Sigmoid colon (tissue), 7 donors: ENCODE measurements around the gene PACRG. TPM values are rescaled to one million over a fixed set of nuclear protein-coding genes. Genes with fewer than 3 reads are reported as not detected.

Experiments
- DNase-seq: peaks from one replicate; pipeline ENCODE4 v3.0.0-alpha.2; 2019
- H3K27ac ChIP-seq, 4 donors: fragments of 200-600 bp; sonication (generic); one replicate each; pipeline ENCODE4 v1.5.1; 2016 to 2019; ENCODE audit warnings: mild to moderate bottlenecking in 1 of 4
- H3K27me3 ChIP-seq, 3 donors: fragments of 200-600 bp; sonication (generic); one replicate each; pipeline ENCODE4 v1.5.1; 2019; ENCODE audit warnings: mild to moderate bottlenecking in 1 of 3
- H3K36me3 ChIP-seq, 4 donors: fragments of 200-600 bp; sonication (generic); one replicate each; pipeline ENCODE4 v1.5.1; 2016 to 2019
- H3K4me1 ChIP-seq, 4 donors: fragments of 200-600 bp; sonication (generic); one replicate each; pipeline ENCODE4 v1.5.1; 2017 to 2019
- H3K4me3 ChIP-seq, 4 donors: fragments of 200-600 bp; sonication (generic); one replicate each; pipeline ENCODE4 v1.5.1; 2017 to 2019; ENCODE audit warnings: mild to moderate bottlenecking in 2 of 4, moderate library complexity in 1 of 4
- H3K9me3 ChIP-seq, 4 donors: fragments of 200-600 bp in 3 of 4; sonication (generic) in 3 of 4; one replicate each; pipeline versions ENCODE4 v1.5.1 to v1.6.1; 2013 to 2019
- EP300 ChIP-seq, 4 donors: sonication (generic); formaldehyde crosslinking; IDR thresholded peaks; one replicate each; pipeline ENCODE4 v1.6.1; 2017; ENCODE audit warnings: antibody characterized with exemption in 4 of 4
- POLR2A ChIP-seq, 2 donors: fragments of 450-650 bp; IDR thresholded peaks; one replicate each; pipeline ENCODE4 v1.6.1; 2016; ENCODE audit warnings: antibody characterized with exemption in 2 of 2, mild to moderate bottlenecking in 2 of 2, moderate library complexity in 2 of 2
- POLR2AphosphoS5 ChIP-seq, 4 donors: sonication (generic); formaldehyde crosslinking; IDR thresholded peaks; one replicate each; pipeline ENCODE4 v1.6.1; 2017; ENCODE audit warnings: antibody characterized with exemption in 4 of 4
- WGBS, 2 donors: extraction: QIAGEN DNeasy Blood & Tissue Kit; methylation state at CpG; one replicate each; pipeline ENCODE4 v1.1.7; 2013; 5-methylcytosine and 5-hydroxymethylcytosine counted together
- intact Hi-C: fragments of 100-400 bp; cut with DNase I; formaldehyde crosslinking; loops from one replicate; pipeline ENCODE4 v1.15.1; 2023
- polyA plus RNA-seq, 3 donors: library from polyadenylated mRNA; stranded (reverse); fragments of 200-250 nt; gene quantifications; one replicate each; pipeline ENCODE4 v1.2.3, GENCODE V29; 2013
- total RNA-seq, 4 donors: library from RNA; depleted of rRNA; stranded (reverse); fragments of >200 nt; gene quantifications; one replicate each; pipeline ENCODE4 v1.1.0, GENCODE V29; 2016
- TF ChIP-seq, protein P1 (sequence below), 4 experiments: fragments of 450-650 bp in 3 of 4; fragments of 200-600 bp in 1 of 4; IDR thresholded peaks; one replicate each; pipeline ENCODE4 v1.5.1; 2016 to 2019; ENCODE audit warnings: antibody characterized with exemption in 4 of 4, mild to moderate bottlenecking in 3 of 4, moderate library complexity in 2 of 4
- donor health status: healthy with polysubstance abuse.
- donor health status: Bipolar disorder and iron deficiency.
- donor health status: healthy.

The PACRG gene
- total and polyA plus RNA-seq, 7 donors, result 0.12 to 6.9 (median 0.95) TPM; not detected in 2

DNA sequence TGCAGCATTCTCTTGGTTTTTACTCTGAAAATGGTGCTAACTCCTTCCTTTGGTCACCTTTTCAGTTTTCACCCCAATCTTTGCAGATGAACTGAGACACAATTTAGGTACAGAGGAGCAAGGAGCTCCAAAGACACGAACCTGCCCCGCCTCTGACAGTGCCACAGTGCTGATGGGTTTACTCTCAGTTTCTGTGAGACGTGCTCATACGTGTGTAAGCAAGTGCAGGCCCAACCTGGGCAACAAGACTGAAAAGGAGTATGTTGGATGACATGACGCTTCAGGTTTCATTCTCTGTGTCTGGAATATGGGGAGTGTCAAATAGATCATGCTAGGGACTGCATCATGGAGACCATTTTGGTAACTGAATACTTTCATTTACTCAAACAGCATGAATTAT is 352.5 kb downstream of the PACRG start:
- H3K27ac ChIP-seq, result no peak overlapping the region
- DNase-seq, result no peak
- intact Hi-C loops, result no loop called here
- H3K4me3 ChIP-seq, result no peak overlapping the region
- H3K36me3 ChIP-seq, result no peaks in the 10 kb centered on the region
- no peak for TF ChIP-seq POLR2A (IDR thresholded peaks at IDR 0.05)
- TF ChIP-seq, protein P1, sequence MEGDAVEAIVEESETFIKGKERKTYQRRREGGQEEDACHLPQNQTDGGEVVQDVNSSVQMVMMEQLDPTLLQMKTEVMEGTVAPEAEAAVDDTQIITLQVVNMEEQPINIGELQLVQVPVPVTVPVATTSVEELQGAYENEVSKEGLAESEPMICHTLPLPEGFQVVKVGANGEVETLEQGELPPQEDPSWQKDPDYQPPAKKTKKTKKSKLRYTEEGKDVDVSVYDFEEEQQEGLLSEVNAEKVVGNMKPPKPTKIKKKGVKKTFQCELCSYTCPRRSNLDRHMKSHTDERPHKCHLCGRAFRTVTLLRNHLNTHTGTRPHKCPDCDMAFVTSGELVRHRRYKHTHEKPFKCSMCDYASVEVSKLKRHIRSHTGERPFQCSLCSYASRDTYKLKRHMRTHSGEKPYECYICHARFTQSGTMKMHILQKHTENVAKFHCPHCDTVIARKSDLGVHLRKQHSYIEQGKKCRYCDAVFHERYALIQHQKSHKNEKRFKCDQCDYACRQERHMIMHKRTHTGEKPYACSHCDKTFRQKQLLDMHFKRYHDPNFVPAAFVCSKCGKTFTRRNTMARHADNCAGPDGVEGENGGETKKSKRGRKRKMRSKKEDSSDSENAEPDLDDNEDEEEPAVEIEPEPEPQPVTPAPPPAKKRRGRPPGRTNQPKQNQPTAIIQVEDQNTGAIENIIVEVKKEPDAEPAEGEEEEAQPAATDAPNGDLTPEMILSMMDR (IDR thresholded peaks at IDR 0.05), result no peak
- TF ChIP-seq EP300 (IDR thresholded peaks at IDR 0.05), result no peak
- no peak for TF ChIP-seq POLR2AphosphoS5 (IDR thresholded peaks at IDR 0.05)
- 77 to 89% methylated on average over 5 of the region's 5 CpGs for WGBS, 2 donors
- H3K9me3 ChIP-seq, result no peaks in the 10 kb centered on the region
- H3K4me1 ChIP-seq, result no peaks in the 10 kb centered on the region
- H3K27me3 ChIP-seq, result no peaks in the 10 kb centered on the region

DNA sequence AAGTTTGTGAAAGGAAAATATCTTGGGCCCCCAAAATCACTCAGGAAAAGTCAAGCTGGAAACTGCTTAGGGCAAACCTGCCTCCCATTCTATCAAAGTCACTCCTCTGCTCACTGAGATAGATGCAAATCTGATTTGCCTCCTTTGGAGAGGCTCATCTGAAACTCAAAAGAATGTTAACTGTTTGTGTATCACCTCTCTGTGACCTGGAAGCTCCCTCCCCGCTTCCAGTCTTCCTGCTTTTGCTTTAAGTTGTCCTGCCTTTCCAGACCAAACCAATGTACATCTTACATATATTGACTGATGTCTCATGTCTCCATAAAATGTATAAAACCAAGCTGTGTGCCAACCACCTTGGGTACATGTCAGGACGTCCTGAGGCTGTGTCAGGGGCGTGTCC is 355.4 kb downstream of the PACRG start:
- DNase-seq, result no peak
- Histone ChIP-seq H3K4me1 (no peaks in the 10 kb centered on the region), H3K27ac (no peak overlapping the region), H3K27me3 (no peaks in the 10 kb centered on the region), H3K4me3 (no peak overlapping the region), H3K36me3 (no peaks in the 10 kb centered on the region), H3K9me3 (no peaks in the 10 kb centered on the region)
- 25 to 55% methylated on average over 3 of the region's 3 CpGs for WGBS, 2 donors
- TF ChIP-seq, protein P1 (IDR thresholded peaks at IDR 0.05), result no peak
- TF ChIP-seq POLR2A (IDR thresholded peaks at IDR 0.05) (no peak), POLR2AphosphoS5 (IDR thresholded peaks at IDR 0.05) (no peak), EP300 (IDR thresholded peaks at IDR 0.05) (no peak)
- intact Hi-C loops, result no loop called here

DNA sequence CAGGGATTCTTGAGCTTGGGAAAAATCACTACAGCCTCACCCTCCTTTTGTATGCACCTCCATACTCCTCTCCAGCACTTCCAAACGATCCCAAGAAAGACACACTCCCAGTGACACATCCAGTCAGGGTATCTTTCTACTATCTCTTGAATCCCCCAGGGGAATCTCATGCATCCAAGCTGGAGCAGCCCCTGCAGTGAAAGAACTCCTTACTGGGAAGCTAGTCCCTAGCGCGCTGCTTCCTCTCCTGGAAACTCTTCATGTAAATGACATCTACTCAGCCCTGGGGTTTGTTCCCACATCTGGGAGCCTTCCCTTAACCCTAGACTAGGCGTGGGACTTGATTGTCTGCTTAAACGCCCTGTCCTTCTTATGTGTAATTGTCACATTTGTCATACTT is 357.7 kb downstream of the PACRG start:
- no peak overlapping the region for H3K4me3 ChIP-seq
- H3K4me1 ChIP-seq, result no peaks in the 10 kb centered on the region
- no peaks in the 10 kb centered on the region for H3K36me3 ChIP-seq
- no peaks in the 10 kb centered on the region for H3K27me3 ChIP-seq
- H3K9me3 ChIP-seq, result no peaks in the 10 kb centered on the region
- DNase-seq, result no peak
- intact Hi-C loops, result no loop called here
- WGBS, 2 donors, result 73% methylated on average over 5 of the region's 5 CpGs
- TF ChIP-seq POLR2AphosphoS5 (IDR thresholded peaks at IDR 0.05) (no peak), POLR2A (IDR thresholded peaks at IDR 0.05) (no peak), EP300 (IDR thresholded peaks at IDR 0.05) (no peak)
- TF ChIP-seq, protein P1 (IDR thresholded peaks at IDR 0.05), result no peak
- no peak overlapping the region for H3K27ac ChIP-seq

DNA sequence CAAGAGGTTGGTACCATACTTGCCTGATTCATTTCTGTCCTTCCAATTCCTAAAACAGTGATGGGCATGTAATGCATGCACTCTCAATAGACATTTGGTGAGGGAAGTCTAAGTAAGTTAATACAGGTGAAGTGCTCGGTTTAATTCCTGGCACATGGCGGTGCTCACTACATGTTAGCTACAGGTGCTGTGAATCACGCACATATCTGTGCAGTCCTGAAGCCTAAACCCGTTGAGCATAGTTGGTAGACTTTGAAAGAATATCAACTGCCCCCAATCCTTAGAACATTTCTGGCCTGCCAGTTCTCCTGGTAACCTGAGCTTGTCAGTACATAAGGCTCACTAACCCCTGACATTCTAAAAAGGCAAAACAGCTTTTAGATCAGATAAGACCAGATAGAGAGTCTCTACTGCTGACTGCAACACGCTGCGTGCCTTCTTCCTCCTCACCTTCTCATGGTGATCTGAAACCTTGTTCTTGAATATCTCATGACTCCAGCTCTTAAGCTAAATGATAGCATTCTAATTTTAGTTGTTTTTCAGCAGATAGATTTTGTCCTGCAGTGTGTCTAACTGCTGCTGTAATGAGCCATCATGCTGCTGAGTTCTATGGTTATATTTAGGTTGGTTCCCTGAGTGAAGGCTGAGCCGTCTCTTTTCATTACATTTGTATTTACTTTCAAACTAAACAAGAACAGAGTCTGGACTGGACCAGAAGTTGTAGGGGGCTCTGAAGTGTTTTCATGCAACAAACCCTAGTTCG is 358.3 kb downstream of the PACRG start:
- Histone ChIP-seq H3K36me3 (no peaks in the 10 kb centered on the region), H3K4me1 (no peaks in the 10 kb centered on the region), H3K9me3 (no peaks in the 10 kb centered on the region), H3K27me3 (no peaks in the 10 kb centered on the region), H3K4me3 (no peak overlapping the region), H3K27ac (no peak overlapping the region)
- intact Hi-C loops, result no loop called here
- no peak for DNase-seq
- 74 to 85% methylated on average over 8 of the region's 8 CpGs for WGBS, 2 donors
- TF ChIP-seq POLR2AphosphoS5 (IDR thresholded peaks at IDR 0.05), result no peak

DNA sequence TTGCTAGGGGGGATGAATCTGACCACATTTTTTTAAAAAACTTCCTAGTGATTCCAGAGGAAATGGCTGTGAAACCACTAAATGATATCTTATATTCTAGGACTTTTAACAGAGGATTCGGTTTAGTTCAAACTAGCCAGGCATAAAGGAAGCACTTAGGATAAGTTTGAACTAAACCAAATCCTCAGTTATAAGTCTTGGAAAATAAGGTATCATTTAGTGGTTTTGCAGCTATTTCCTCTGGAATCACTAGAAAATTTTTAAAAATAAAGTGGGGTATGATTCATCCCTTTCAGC is 358.8 kb downstream of the PACRG start:
- no peak for DNase-seq
- Histone ChIP-seq H3K27ac (no peak overlapping the region), H3K9me3 (no peaks in the 10 kb centered on the region), H3K36me3 (no peaks in the 10 kb centered on the region), H3K27me3 (no peaks in the 10 kb centered on the region), H3K4me3 (no peak overlapping the region), H3K4me1 (no peaks in the 10 kb centered on the region)
- WGBS, 2 donors, result 44 to 74% methylated on average over 1 of the region's 1 CpG
- no peak for TF ChIP-seq EP300 (IDR thresholded peaks at IDR 0.05)
- no peak for TF ChIP-seq POLR2AphosphoS5 (IDR thresholded peaks at IDR 0.05)
- no peak for TF ChIP-seq POLR2A (IDR thresholded peaks at IDR 0.05)
- TF ChIP-seq, protein P1 (IDR thresholded peaks at IDR 0.05), result no peak
- intact Hi-C loops, result no loop called here
